ENCODE results near the gene GABBR2.

DNA sequence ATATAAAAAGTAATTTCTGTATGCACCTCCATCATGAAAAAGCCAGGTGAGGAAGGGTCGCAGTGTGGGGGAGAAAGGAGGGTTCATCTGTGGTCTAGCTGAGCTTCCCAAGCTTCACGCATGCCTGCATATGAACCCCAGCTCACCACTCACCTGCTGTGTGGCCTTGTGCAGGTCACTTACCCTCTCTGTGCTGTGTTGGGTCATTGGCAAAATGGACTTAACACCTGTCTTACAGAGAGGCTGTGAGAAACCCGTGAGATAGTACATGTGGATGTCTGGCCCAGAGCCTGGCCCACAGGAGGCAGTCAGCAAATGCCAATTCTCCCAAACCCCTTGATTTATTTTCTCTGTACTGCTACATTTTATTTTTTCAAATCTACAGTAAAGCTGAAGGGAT, 88.9 kb downstream of the GABBR2 start:
- TF ChIP-seq, protein P1, sequence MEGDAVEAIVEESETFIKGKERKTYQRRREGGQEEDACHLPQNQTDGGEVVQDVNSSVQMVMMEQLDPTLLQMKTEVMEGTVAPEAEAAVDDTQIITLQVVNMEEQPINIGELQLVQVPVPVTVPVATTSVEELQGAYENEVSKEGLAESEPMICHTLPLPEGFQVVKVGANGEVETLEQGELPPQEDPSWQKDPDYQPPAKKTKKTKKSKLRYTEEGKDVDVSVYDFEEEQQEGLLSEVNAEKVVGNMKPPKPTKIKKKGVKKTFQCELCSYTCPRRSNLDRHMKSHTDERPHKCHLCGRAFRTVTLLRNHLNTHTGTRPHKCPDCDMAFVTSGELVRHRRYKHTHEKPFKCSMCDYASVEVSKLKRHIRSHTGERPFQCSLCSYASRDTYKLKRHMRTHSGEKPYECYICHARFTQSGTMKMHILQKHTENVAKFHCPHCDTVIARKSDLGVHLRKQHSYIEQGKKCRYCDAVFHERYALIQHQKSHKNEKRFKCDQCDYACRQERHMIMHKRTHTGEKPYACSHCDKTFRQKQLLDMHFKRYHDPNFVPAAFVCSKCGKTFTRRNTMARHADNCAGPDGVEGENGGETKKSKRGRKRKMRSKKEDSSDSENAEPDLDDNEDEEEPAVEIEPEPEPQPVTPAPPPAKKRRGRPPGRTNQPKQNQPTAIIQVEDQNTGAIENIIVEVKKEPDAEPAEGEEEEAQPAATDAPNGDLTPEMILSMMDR (optimal IDR thresholded peaks at IDR 0.05 in 1 of 3, IDR thresholded peaks at IDR 0.05 in 1 of 3, conservative IDR thresholded peaks at IDR 0.05 in 1 of 3; ENCODE audit: extremely low read depth in 1 of 3, insufficient read depth in 2 of 3, low read length in 3 of 3) = no peak
- no peak for TF ChIP-seq EZH2 (IDR thresholded peaks at IDR 0.05; ENCODE audit: low read length)
